Activated T-cell treated with anti-CD3 and anti-CD28 coated beads, Interleukin-2, amount 50 U/mL, for 24 hours (primary cell): Measurements from ENCODE around the gene MYL10.
"Not testable (repeated sequence)": the region's sequence is repeated elsewhere in the genome, so short reads cannot be mapped to it uniquely, and the experiment has no call there.

Experiments
- DNase-seq: peaks from one replicate; pipeline ENCODE4 v3.0.0-alpha.2; 2020
- H3K27ac Mint-ChIP-seq: 2 replicates; pipeline ENCODE4 v1.8.0; 2020; ENCODE audit warnings: mild to moderate bottlenecking, mixed read lengths
- H3K27me3 Mint-ChIP-seq: 2 replicates; pipeline ENCODE4 v1.8.0; 2020; ENCODE audit warnings: mixed read lengths
- H3K36me3 Mint-ChIP-seq: 2 replicates; pipeline ENCODE4 v1.8.0; 2020; ENCODE audit warnings: low read depth, mixed read lengths
- H3K4me1 Mint-ChIP-seq: 2 replicates; pipeline ENCODE4 v1.8.0; 2020; ENCODE audit warnings: low read depth, mixed read lengths
- H3K4me3 Mint-ChIP-seq: 2 replicates; pipeline ENCODE4 v1.8.0; 2020; ENCODE audit warnings: mild to moderate bottlenecking, moderate library complexity, mixed read lengths
- H3K9me3 Mint-ChIP-seq: 2 replicates; pipeline ENCODE4 v1.8.0; 2020; ENCODE audit warnings: mixed read lengths

Gene MYL10

DNA sequence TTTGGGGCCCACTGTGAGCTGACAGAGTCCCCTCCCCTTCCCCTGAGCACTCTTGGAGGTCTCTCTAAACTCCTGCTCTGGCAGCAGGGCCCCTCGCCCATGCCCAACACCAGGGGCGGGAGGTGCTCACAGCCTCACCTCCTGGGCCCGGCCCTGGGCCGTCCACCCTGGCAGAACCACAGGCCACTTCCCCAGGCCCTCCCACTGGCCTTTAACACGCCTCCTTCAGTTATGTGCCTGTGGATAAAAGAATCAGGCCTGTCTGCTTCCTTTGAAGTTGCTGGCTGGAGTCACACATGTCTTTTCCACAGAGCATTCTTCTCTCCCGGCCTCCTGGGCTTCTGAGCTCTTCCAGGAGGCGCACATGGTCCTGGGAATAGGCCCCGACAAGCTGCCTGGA lies 10.2 kb downstream of the MYL10 start:
- H3K4me1 Mint-ChIP-seq = no peaks in the 10 kb centered on the region
- no peaks in the 10 kb centered on the region for H3K9me3 Mint-ChIP-seq
- H3K36me3 Mint-ChIP-seq = no peaks in the 10 kb centered on the region
- no peak overlapping the region for H3K27ac Mint-ChIP-seq
- no peak overlapping the region for H3K4me3 Mint-ChIP-seq
- DNase-seq = no peak
- H3K27me3 Mint-ChIP-seq = peaks cover 12% of the 10 kb centered on the region

GRCh38 chr7:101618207-101618839 lies 10.8 kb downstream of the MYL10 start:
- H3K4me3 Mint-ChIP-seq = no peak overlapping the region
- no peaks in the 10 kb centered on the region for H3K36me3 Mint-ChIP-seq
- no peaks in the 10 kb centered on the region for H3K4me1 Mint-ChIP-seq
- peaks cover 13% of the 10 kb centered on the region for H3K27me3 Mint-ChIP-seq
- H3K27ac Mint-ChIP-seq = no peak overlapping the region
- no peak for DNase-seq
- H3K9me3 Mint-ChIP-seq = no peaks in the 10 kb centered on the region

GRCh38 chr7:101617451-101618206 lies 11.5 kb downstream of the MYL10 start:
- no peak for DNase-seq
- Mint-ChIP-seq H3K4me3 (no peak overlapping the region), H3K36me3 (no peaks in the 10 kb centered on the region), H3K9me3 (no peaks in the 10 kb centered on the region), H3K27me3 (peaks cover 20% of the 10 kb centered on the region), H3K27ac (no peak overlapping the region), H3K4me1 (no peaks in the 10 kb centered on the region)

- Mint-ChIP-seq H3K9me3 (no peaks in the 10 kb centered on the region), H3K27ac (no peak overlapping the region), H3K4me1 (no peaks in the 10 kb centered on the region), H3K4me3 (no peak overlapping the region), H3K36me3 (no peaks in the 10 kb centered on the region), H3K27me3 (peaks cover 20% of the 10 kb centered on the region)
- DNase-seq = no peak
Observed at GRCh38 chr7:101615446-101615845, 13.7 kb downstream of the MYL10 start.

DNA sequence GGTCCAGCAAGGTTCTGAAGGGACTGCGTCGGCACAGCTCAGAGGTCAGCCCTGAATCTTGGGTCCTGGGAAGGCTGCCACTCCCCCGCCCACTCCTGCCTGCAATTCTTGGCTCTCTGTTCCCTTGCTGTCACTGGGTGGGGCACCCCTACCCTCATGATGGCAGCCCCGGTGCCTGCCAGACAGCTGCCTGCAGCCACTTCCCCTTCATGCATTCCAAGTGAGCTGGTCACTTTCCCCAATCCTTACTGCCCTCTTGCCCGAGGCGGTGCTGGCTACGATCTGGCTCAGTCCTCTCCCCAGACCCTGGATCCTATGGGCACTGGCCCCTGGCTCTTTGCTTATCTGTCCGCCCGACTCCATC lies 14.2 kb downstream of the MYL10 start:
- peaks cover 20% of the 10 kb centered on the region for H3K27me3 Mint-ChIP-seq
- no peak for DNase-seq
- H3K4me3 Mint-ChIP-seq = no peak overlapping the region

GRCh38 chr7:101614098-101614938 lies 14.8 kb downstream of the MYL10 start:
- Mint-ChIP-seq H3K27ac (no peak overlapping the region), H3K9me3 (no peaks in the 10 kb centered on the region)

More for the DNA sequence above, 14.2 kb downstream of the MYL10 start:
- Mint-ChIP-seq H3K9me3 (no peaks in the 10 kb centered on the region), H3K36me3 (no peaks in the 10 kb centered on the region), H3K27ac (no peak overlapping the region), H3K4me1 (no peaks in the 10 kb centered on the region)

GRCh38 chr7:101612885-101613515 lies 16.1 kb downstream of the MYL10 start:
- H3K27ac Mint-ChIP-seq = no peak overlapping the region
- H3K36me3 Mint-ChIP-seq = no peaks in the 10 kb centered on the region
- no peaks in the 10 kb centered on the region for H3K4me1 Mint-ChIP-seq
- no peaks in the 10 kb centered on the region for H3K9me3 Mint-ChIP-seq
- H3K4me3 Mint-ChIP-seq = no peak overlapping the region
- H3K27me3 Mint-ChIP-seq = peaks cover 20% of the 10 kb centered on the region
- no peak for DNase-seq

More at GRCh38 chr7:101614098-101614938, 14.8 kb downstream of the MYL10 start:
- H3K27me3 Mint-ChIP-seq = peaks cover 20% of the 10 kb centered on the region
- no peak overlapping the region for H3K4me3 Mint-ChIP-seq
- no peak for DNase-seq
- no peaks in the 10 kb centered on the region for H3K4me1 Mint-ChIP-seq
- H3K36me3 Mint-ChIP-seq = no peaks in the 10 kb centered on the region

- no peak overlapping the region for H3K27ac Mint-ChIP-seq
- H3K36me3 Mint-ChIP-seq = no peaks in the 10 kb centered on the region
- peaks cover 8% of the 10 kb centered on the region for H3K27me3 Mint-ChIP-seq
- no peak for DNase-seq
- H3K4me3 Mint-ChIP-seq = no peak overlapping the region
- H3K4me1 Mint-ChIP-seq = no peaks in the 10 kb centered on the region
- H3K9me3 Mint-ChIP-seq = no peaks in the 10 kb centered on the region
Observed at GRCh38 chr7:101608772-101609713, 20.1 kb downstream of the MYL10 start.

DNA sequence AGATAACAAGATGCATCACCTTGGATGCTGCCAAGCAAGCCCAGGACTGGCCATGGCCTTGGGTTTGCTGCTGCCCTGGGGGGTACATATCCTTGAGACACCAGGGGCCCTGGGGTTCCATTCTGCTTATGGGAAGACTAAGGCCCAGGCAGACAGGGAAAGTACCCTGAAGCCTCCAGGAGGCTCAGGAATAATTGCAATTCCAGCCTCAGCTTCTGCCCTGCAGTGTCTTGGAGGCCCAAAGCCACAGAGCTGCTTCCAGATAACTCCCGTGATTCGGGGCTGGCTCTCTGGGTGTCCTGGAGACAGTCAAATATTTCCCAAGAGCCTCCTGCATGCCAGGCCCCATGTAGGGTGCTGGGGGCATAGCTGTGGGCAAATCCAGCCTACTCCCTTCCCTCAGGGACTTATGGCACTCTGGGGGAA lies 22.6 kb downstream of the MYL10 start:
- no peaks in the 10 kb centered on the region for H3K27me3 Mint-ChIP-seq
- H3K27ac Mint-ChIP-seq = no peak overlapping the region
- no peak overlapping the region for H3K4me3 Mint-ChIP-seq
- H3K36me3 Mint-ChIP-seq = no peaks in the 10 kb centered on the region
- no peaks in the 10 kb centered on the region for H3K4me1 Mint-ChIP-seq
- no peak for DNase-seq
- no peaks in the 10 kb centered on the region for H3K9me3 Mint-ChIP-seq

GRCh38 chr7:101605611-101606497 lies 23.2 kb downstream of the MYL10 start:
- Mint-ChIP-seq H3K27me3 (no peaks in the 10 kb centered on the region), H3K4me1 (no peaks in the 10 kb centered on the region), H3K9me3 (no peaks in the 10 kb centered on the region), H3K27ac (no peak overlapping the region), H3K36me3 (no peaks in the 10 kb centered on the region), H3K4me3 (no peak overlapping the region)
- no peak for DNase-seq

DNA sequence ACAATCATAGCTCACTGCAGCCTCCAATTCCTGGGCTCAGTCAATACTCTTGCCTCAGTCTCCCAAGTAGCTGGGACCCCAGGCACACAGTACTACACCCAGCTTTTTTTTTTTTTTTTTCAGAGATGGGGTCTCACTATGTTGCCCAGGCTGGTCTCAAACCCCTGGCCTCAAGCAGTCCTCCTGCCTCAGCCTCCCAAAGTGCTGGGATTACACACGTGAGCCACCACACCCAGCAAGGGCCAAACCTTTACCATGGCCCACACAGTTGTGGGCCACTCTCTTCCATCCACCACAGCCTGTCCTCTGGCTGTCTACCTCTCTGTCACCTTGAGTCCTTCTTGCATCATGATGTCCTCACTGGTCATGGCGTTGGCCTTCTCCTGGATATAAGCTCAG lies 24.2 kb downstream of the MYL10 start:
- not testable (repeated sequence) for H3K36me3 Mint-ChIP-seq, H3K4me3 Mint-ChIP-seq, H3K4me1 Mint-ChIP-seq, H3K27me3 Mint-ChIP-seq, H3K9me3 Mint-ChIP-seq, DNase-seq, H3K27ac Mint-ChIP-seq

GRCh38 chr7:101604331-101604933 lies 24.7 kb downstream of the MYL10 start:
- H3K4me1 Mint-ChIP-seq = no peaks in the 10 kb centered on the region
- no peaks in the 10 kb centered on the region for H3K9me3 Mint-ChIP-seq
- no peaks in the 10 kb centered on the region for H3K27me3 Mint-ChIP-seq
- no peak overlapping the region for H3K4me3 Mint-ChIP-seq
- no peak for DNase-seq
- H3K27ac Mint-ChIP-seq = no peak overlapping the region
- H3K36me3 Mint-ChIP-seq = no peaks in the 10 kb centered on the region
